Neural cell (in vitro differentiated cells): Measurements from ENCODE around the gene HCFC1. TPM values are rescaled to one million over a fixed set of nuclear protein-coding genes. Genes with fewer than 3 reads are reported as not detected.

Experiments
- H2AFZ ChIP-seq: fragments of 200-600, 300-800 bp; sonication (generic), shearing (Covaris generic); 2 replicates; pipeline ENCODE4 v1.6.0; 2014; ENCODE audit warnings: low read depth, mild to moderate bottlenecking, antibody characterized with exemption, low read length, moderate library complexity
- H3F3A ChIP-seq: fragments of 200-600 bp; shearing (Covaris generic); 2 replicates; pipeline ENCODE4 v1.6.1; 2016; ENCODE audit warnings: mild to moderate bottlenecking, moderate library complexity, mixed read lengths, antibody characterized with exemption, low read length; ENCODE audit not compliant: insufficient read depth, poor library complexity, severe bottlenecking
- H3K27ac ChIP-seq: fragments of 200-600, 300-800 bp; sonication (generic), shearing (Covaris generic); 2 replicates; pipeline ENCODE4 v1.5.1; 2014; ENCODE audit warnings: mild to moderate bottlenecking, low read length, moderate library complexity
- H3K27me3 ChIP-seq: fragments of 300-800, 200-600 bp; sonication (generic), shearing (Covaris generic); 2 replicates; pipeline ENCODE4 v1.6.0; 2014; ENCODE audit warnings: mild to moderate bottlenecking, low read depth, low read length, moderate library complexity; ENCODE audit not compliant: insufficient read depth
- H3K36me3 ChIP-seq: fragments of 300-800, 200-600 bp; sonication (generic), shearing (Covaris generic); 2 replicates; pipeline ENCODE4 v1.5.1; 2014; ENCODE audit warnings: mild to moderate bottlenecking, antibody characterized with exemption, low read length, moderate library complexity; ENCODE audit not compliant: insufficient read depth
- H3K4me2 ChIP-seq: fragments of 300-800, 200-600 bp; sonication (generic), shearing (Covaris generic); 2 replicates; pipeline ENCODE4 v1.6.0; 2014; ENCODE audit warnings: mild to moderate bottlenecking, low read length
- H3K4me3 ChIP-seq: fragments of 300-800, 200-600 bp; sonication (generic), shearing (Covaris generic); 2 replicates; pipeline ENCODE4 v1.5.1; 2014; ENCODE audit warnings: mild to moderate bottlenecking, low read length, moderate library complexity
- H3K79me2 ChIP-seq: fragments of 200-600 bp; shearing (Covaris generic); replicated peaks from 2 replicates; pipeline ENCODE4 v1.6.0; 2014; ENCODE audit warnings: mild to moderate bottlenecking, low read length, moderate library complexity; ENCODE audit not compliant: insufficient read depth
- H3K9ac ChIP-seq: fragments of 300-800, 200-600 bp; sonication (generic), shearing (Covaris generic); 2 replicates; pipeline ENCODE4 v1.6.1; 2016; ENCODE audit warnings: mild to moderate bottlenecking, low read length, mixed read lengths
- H3K9me2 ChIP-seq: fragments of 200-600 bp; shearing (Covaris generic); 2 replicates; pipeline ENCODE4 v1.6.1; 2016; ENCODE audit warnings: mild to moderate bottlenecking, low read length, mixed read lengths; ENCODE audit not compliant: insufficient read depth
- H3K9me3 ChIP-seq: fragments of 200-600, 300-800 bp; sonication (generic), shearing (Covaris generic); 2 replicates; pipeline ENCODE4 v1.6.1; 2016; ENCODE audit warnings: mild to moderate bottlenecking, mixed run types, low read length, moderate library complexity, mixed read lengths
- H4K20me1 ChIP-seq: fragments of 200-600 bp; shearing (Covaris generic); 2 replicates; pipeline ENCODE4 v1.6.1; 2016; ENCODE audit warnings: mild to moderate bottlenecking, mixed run types; ENCODE audit not compliant: insufficient read depth
- EP300 ChIP-seq: fragments of 450-650 bp; conservative IDR thresholded peaks from 2 replicates; pipeline ENCODE4 v1.6.1; 2014; ENCODE audit warnings: antibody characterized with exemption, mild to moderate bottlenecking, moderate library complexity; ENCODE audit not compliant: poor library complexity, severe bottlenecking
- EZH2 ChIP-seq: fragments of 200-600, 300-800 bp; shearing (Covaris generic), sonication (generic); IDR thresholded peaks from 2 replicates; pipeline ENCODE4 v1.6.1; 2014; ENCODE audit warnings: antibody characterized with exemption, low read length, borderline replicate concordance, mild to moderate bottlenecking; ENCODE audit not compliant: insufficient read depth, poor library complexity, severe bottlenecking
- MXI1 ChIP-seq: fragments of 450-650 bp; conservative IDR thresholded peaks from 2 replicates; pipeline ENCODE4 v1.6.1; 2014; ENCODE audit warnings: antibody characterized with exemption, mild to moderate bottlenecking; ENCODE audit not compliant: poor library complexity, severe bottlenecking
- POLR2AphosphoS5 ChIP-seq: IDR thresholded peaks from 2 replicates; pipeline ENCODE4 v1.6.1; 2012
- RAD21 ChIP-seq: fragments of 450-650 bp; conservative IDR thresholded peaks from 2 replicates; pipeline ENCODE4 v1.6.1; 2014; ENCODE audit warnings: antibody characterized with exemption, mild to moderate bottlenecking, moderate library complexity
- SMC3 ChIP-seq: fragments of 450-650 bp; conservative IDR thresholded peaks from 2 replicates; pipeline ENCODE4 v1.6.1; 2014; ENCODE audit warnings: antibody characterized with exemption, mild to moderate bottlenecking, moderate library complexity; ENCODE audit not compliant: poor library complexity
- TAF1 ChIP-seq: IDR thresholded peaks from 2 replicates; pipeline ENCODE4 v1.6.1; 2012; ENCODE audit warnings: low read depth
- polyA plus RNA-seq: library from polyadenylated mRNA; depleted of rRNA; stranded (reverse); fragments of >200 nt; gene quantifications from 2 replicates; pipeline ENCODE4 v1.2.3, GENCODE V29; 2014
- TF ChIP-seq, protein P1 (sequence below): fragments of 450-650 bp; IDR thresholded peaks from 2 replicates; pipeline ENCODE4 v1.5.1; 2014; ENCODE audit warnings: antibody characterized with exemption, mild to moderate bottlenecking, moderate library complexity; ENCODE audit not compliant: poor library complexity, severe bottlenecking
- TF ChIP-seq, protein P2 (sequence below): IDR thresholded peaks from 2 replicates; pipeline ENCODE4 v1.6.1; 2012; ENCODE audit warnings: borderline replicate concordance

HCFC1 gene
- polyA plus RNA-seq, 1 donor from 2014 or later: 7.3 TPM

DNA sequence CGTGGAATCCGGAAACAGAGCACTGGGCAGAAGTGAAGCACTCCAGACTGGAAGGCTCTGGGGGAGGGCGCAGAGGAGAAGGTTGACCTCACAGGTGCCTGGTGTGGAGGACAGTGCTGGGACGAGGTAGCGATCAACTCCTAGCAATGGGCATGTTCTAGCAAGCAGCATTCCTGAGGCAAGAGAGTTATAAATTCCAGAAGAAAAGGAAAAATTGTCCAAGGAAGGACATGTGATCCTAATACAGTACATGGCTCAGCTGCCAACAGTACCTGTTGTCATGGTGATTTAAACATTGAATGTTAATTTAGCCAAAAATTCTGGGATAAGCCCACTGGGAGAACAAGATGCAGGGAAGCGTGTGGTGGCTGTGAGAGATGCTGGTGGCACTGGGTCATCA lies 53.7 kb downstream of the HCFC1 start:
- Histone ChIP-seq H3K4me2 (no peak overlapping the region), H2AFZ (no peak overlapping the region), H3K9me2 (no peaks in the 10 kb centered on the region), H3K9me3 (no peaks in the 10 kb centered on the region), H3K79me2 (no peaks in the 10 kb centered on the region), H3K27me3 (no peaks in the 10 kb centered on the region), H3F3A (no peaks in the 10 kb centered on the region), H4K20me1 (no peaks in the 10 kb centered on the region), H3K27ac (no peak overlapping the region), H3K9ac (no peak overlapping the region), H3K36me3 (no peaks in the 10 kb centered on the region), H3K4me3 (no peak overlapping the region)
- TF ChIP-seq, protein P1, sequence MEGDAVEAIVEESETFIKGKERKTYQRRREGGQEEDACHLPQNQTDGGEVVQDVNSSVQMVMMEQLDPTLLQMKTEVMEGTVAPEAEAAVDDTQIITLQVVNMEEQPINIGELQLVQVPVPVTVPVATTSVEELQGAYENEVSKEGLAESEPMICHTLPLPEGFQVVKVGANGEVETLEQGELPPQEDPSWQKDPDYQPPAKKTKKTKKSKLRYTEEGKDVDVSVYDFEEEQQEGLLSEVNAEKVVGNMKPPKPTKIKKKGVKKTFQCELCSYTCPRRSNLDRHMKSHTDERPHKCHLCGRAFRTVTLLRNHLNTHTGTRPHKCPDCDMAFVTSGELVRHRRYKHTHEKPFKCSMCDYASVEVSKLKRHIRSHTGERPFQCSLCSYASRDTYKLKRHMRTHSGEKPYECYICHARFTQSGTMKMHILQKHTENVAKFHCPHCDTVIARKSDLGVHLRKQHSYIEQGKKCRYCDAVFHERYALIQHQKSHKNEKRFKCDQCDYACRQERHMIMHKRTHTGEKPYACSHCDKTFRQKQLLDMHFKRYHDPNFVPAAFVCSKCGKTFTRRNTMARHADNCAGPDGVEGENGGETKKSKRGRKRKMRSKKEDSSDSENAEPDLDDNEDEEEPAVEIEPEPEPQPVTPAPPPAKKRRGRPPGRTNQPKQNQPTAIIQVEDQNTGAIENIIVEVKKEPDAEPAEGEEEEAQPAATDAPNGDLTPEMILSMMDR: no peak
- TF ChIP-seq SMC3: no peak
- TF ChIP-seq POLR2AphosphoS5: no peak
- no peak for TF ChIP-seq TAF1
- TF ChIP-seq RAD21: no peak
- no peak for TF ChIP-seq EZH2
- TF ChIP-seq MXI1: no peak
- TF ChIP-seq, protein P2, sequence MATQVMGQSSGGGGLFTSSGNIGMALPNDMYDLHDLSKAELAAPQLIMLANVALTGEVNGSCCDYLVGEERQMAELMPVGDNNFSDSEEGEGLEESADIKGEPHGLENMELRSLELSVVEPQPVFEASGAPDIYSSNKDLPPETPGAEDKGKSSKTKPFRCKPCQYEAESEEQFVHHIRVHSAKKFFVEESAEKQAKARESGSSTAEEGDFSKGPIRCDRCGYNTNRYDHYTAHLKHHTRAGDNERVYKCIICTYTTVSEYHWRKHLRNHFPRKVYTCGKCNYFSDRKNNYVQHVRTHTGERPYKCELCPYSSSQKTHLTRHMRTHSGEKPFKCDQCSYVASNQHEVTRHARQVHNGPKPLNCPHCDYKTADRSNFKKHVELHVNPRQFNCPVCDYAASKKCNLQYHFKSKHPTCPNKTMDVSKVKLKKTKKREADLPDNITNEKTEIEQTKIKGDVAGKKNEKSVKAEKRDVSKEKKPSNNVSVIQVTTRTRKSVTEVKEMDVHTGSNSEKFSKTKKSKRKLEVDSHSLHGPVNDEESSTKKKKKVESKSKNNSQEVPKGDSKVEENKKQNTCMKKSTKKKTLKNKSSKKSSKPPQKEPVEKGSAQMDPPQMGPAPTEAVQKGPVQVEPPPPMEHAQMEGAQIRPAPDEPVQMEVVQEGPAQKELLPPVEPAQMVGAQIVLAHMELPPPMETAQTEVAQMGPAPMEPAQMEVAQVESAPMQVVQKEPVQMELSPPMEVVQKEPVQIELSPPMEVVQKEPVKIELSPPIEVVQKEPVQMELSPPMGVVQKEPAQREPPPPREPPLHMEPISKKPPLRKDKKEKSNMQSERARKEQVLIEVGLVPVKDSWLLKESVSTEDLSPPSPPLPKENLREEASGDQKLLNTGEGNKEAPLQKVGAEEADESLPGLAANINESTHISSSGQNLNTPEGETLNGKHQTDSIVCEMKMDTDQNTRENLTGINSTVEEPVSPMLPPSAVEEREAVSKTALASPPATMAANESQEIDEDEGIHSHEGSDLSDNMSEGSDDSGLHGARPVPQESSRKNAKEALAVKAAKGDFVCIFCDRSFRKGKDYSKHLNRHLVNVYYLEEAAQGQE: no peak
- no peak for TF ChIP-seq EP300

DNA sequence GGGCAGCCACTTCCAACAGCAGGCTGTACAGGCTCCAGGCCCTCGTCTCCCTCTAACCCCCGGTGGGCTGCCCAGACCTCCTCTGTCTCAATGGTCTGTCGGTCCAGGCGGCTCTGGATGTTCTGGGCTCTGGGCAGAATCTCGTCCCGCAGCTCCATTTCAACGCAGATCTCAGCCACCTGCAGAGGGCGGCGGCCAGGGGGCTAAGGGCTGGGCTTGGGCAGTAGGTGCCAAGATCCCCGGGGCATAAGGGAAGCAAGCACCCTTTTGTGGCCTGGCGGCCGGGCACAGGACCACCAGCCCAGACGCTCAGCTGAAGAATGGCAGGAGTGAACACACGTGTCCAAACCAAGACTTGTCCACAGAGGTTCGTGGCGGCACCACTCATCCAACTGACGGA lies 57.9 kb downstream of the HCFC1 start:
- no peak for TF ChIP-seq POLR2AphosphoS5
- TF ChIP-seq, protein P1: no peak
- no peak for TF ChIP-seq EZH2
- TF ChIP-seq, protein P2: no peak
- no peak for TF ChIP-seq EP300
- TF ChIP-seq MXI1: no peak
- no peak for TF ChIP-seq SMC3
- no peak for TF ChIP-seq TAF1
- no peak for TF ChIP-seq RAD21
- no peak overlapping the region for H3K9ac ChIP-seq

More for the DNA sequence above, 57.9 kb downstream of the HCFC1 start:
- H3K27ac ChIP-seq: no peak overlapping the region
- no peak overlapping the region for H3K4me3 ChIP-seq
- H2AFZ ChIP-seq: no peak overlapping the region
- no peaks in the 10 kb centered on the region for H3K79me2 ChIP-seq
- no peaks in the 10 kb centered on the region for H3K9me2 ChIP-seq
- H3F3A ChIP-seq: no peaks in the 10 kb centered on the region
- no peaks in the 10 kb centered on the region for H3K9me3 ChIP-seq
- H3K4me2 ChIP-seq: no peak overlapping the region
- H3K27me3 ChIP-seq: no peaks in the 10 kb centered on the region
- no peaks in the 10 kb centered on the region for H4K20me1 ChIP-seq
- H3K36me3 ChIP-seq: no peaks in the 10 kb centered on the region
